ENCODE results near the gene KNSTRN. TPM values are rescaled to one million over a fixed set of nuclear protein-coding genes. Genes with fewer than 3 reads are reported as not detected.

Gene KNSTRN
- total RNA-seq, 1 donor from 2014 or later, result 152 TPM

GRCh38 chr15:40415226-40415625 is 32.7 kb downstream of the KNSTRN start:
- no peak overlapping the region for H3K27ac Mint-ChIP-seq
- no peaks in the 10 kb centered on the region for H3K4me1 Mint-ChIP-seq
- Histone ChIP-seq H3F3A (ENCODE audit: low read depth) (peaks cover 2% of the 10 kb centered on the region), H3K4me3 (no peak overlapping the region), H4K20me1 (ENCODE audit: low read depth) (peaks cover 3% of the 10 kb centered on the region), H3K9me3 (ENCODE audit: low read depth) (no peaks in the 10 kb centered on the region), H3K9ac (no peak overlapping the region), H3K79me2 (ENCODE audit: low read depth) (no peaks in the 10 kb centered on the region), H2AFZ (replicated peaks) (no peak overlapping the region), H3K4me1 (no peaks in the 10 kb centered on the region), H3K27me3 (no peaks in the 10 kb centered on the region), H3K36me3 (no peaks in the 10 kb centered on the region), H3K4me2 (no peak overlapping the region), H3K27ac (no peak overlapping the region)
- H3K4me3 Mint-ChIP-seq, result no peak overlapping the region
- no peak for DNase-seq (ENCODE audit: low spot score)
- peaks cover 36% of the 10 kb centered on the region for H3K36me3 Mint-ChIP-seq
- TF ChIP-seq EZH2phosphoT487 (IDR thresholded peaks at IDR 0.05), result no peak
- no peak for TF ChIP-seq CTCF (IDR thresholded peaks at IDR 0.05)
- TF ChIP-seq EZH2 (IDR thresholded peaks at IDR 0.05), result no peak
- H3K9me3 Mint-ChIP-seq, result no peaks in the 10 kb centered on the region
- peaks cover 2% of the 10 kb centered on the region for H3K27me3 Mint-ChIP-seq (ENCODE audit: insufficient read depth, low read depth)

- no peaks in the 10 kb centered on the region for H3K9me3 Mint-ChIP-seq
- peaks cover 28% of the 10 kb centered on the region for H3K36me3 Mint-ChIP-seq
- TF ChIP-seq EZH2phosphoT487 (IDR thresholded peaks at IDR 0.05) (no peak), EZH2 (IDR thresholded peaks at IDR 0.05) (no peak), CTCF (IDR thresholded peaks at IDR 0.05) (no peak)
Observed at GRCh38 chr15:40416056-40416455, 33.5 kb downstream of the KNSTRN start.

GRCh38 chr15:40418126-40418525 is 35.6 kb downstream of the KNSTRN start:
- Mint-ChIP-seq H3K4me1 (peaks cover 4% of the 10 kb centered on the region), H3K9me3 (no peaks in the 10 kb centered on the region), H3K27me3 (ENCODE audit: insufficient read depth, low read depth) (peaks cover 2% of the 10 kb centered on the region), H3K27ac (no peak overlapping the region), H3K36me3 (peaks cover 15% of the 10 kb centered on the region), H3K4me3 (no peak overlapping the region)
- no peak overlapping the region for H3K4me2 ChIP-seq
- H2AFZ ChIP-seq (replicated peaks), result no peak overlapping the region
- no peak overlapping the region for H3K27ac ChIP-seq
- H3F3A ChIP-seq (ENCODE audit: low read depth), result peaks cover 15% of the 10 kb centered on the region
- DNase-seq (ENCODE audit: low spot score), result no peak
- TF ChIP-seq CTCF (IDR thresholded peaks at IDR 0.05) (no peak), EZH2 (IDR thresholded peaks at IDR 0.05) (no peak), EZH2phosphoT487 (IDR thresholded peaks at IDR 0.05) (no peak)
- peaks cover 10% of the 10 kb centered on the region for H3K4me1 ChIP-seq
- H3K79me2 ChIP-seq (ENCODE audit: low read depth), result no peaks in the 10 kb centered on the region
- peaks cover 3% of the 10 kb centered on the region for H3K27me3 ChIP-seq
- no peaks in the 10 kb centered on the region for H3K36me3 ChIP-seq
- peaks cover 14% of the 10 kb centered on the region for H4K20me1 ChIP-seq (ENCODE audit: low read depth)
- H3K9ac ChIP-seq, result no peak overlapping the region
- H3K9me3 ChIP-seq (ENCODE audit: low read depth), result no peaks in the 10 kb centered on the region
- no peak overlapping the region for H3K4me3 ChIP-seq

More at GRCh38 chr15:40416056-40416455, 33.5 kb downstream of the KNSTRN start:
- H3K4me3 Mint-ChIP-seq, result no peak overlapping the region
- H3K4me1 ChIP-seq, result peaks cover 2% of the 10 kb centered on the region
- no peak overlapping the region for H2AFZ ChIP-seq (replicated peaks)
- no peak overlapping the region for H3K27ac Mint-ChIP-seq
- H3K27me3 Mint-ChIP-seq (ENCODE audit: insufficient read depth, low read depth), result peaks cover 2% of the 10 kb centered on the region
- H3K9ac ChIP-seq, result no peak overlapping the region
- H3F3A ChIP-seq (ENCODE audit: low read depth), result peaks cover 8% of the 10 kb centered on the region
- no peaks in the 10 kb centered on the region for H3K27me3 ChIP-seq
- no peak overlapping the region for H3K27ac ChIP-seq
- H4K20me1 ChIP-seq (ENCODE audit: low read depth), result peaks cover 9% of the 10 kb centered on the region
- no peak overlapping the region for H3K4me3 ChIP-seq
- H3K79me2 ChIP-seq (ENCODE audit: low read depth), result no peaks in the 10 kb centered on the region
- H3K4me1 Mint-ChIP-seq, result peaks cover 2% of the 10 kb centered on the region
- DNase-seq (ENCODE audit: low spot score), result no peak
- no peaks in the 10 kb centered on the region for H3K9me3 ChIP-seq (ENCODE audit: low read depth)
- H3K36me3 ChIP-seq, result no peaks in the 10 kb centered on the region
- no peak overlapping the region for H3K4me2 ChIP-seq
